ENCODE results near the gene THADA. TPM values are rescaled to one million over a fixed set of nuclear protein-coding genes. Genes with fewer than 3 reads are reported as not detected.

The THADA gene
- total RNA-seq, 1 experiment from 2014 or later: 27.5 TPM

- Mint-ChIP-seq H3K9me3 (peaks cover 16% of the 10 kb centered on the region), H3K4me1 (no peaks in the 10 kb centered on the region), H3K27ac (no peak overlapping the region), H3K27me3 (ENCODE audit: low read depth) (no peaks in the 10 kb centered on the region), H3K4me3 (no peak overlapping the region), H3K36me3 (peaks cover 18% of the 10 kb centered on the region)
- ATAC-seq: no peak
- TF ChIP-seq SMAD4 (CRISPR knock-in tag; IDR thresholded peaks at IDR 0.05) (no peak), NFYB (CRISPR knock-in tag; conservative IDR thresholded peaks at IDR 0.05; ENCODE audit: low read depth) (no peak), TCF7 (CRISPR knock-in tag; IDR thresholded peaks at IDR 0.05; ENCODE audit: low read depth) (no peak), E2F1 (CRISPR knock-in tag; IDR thresholded peaks at IDR 0.05) (no peak), KAT7 (CRISPR knock-in tag; IDR thresholded peaks at IDR 0.05; ENCODE audit: borderline replicate concordance) (no peak), E2F4 (CRISPR knock-in tag; IDR thresholded peaks at IDR 0.05; ENCODE audit: borderline replicate concordance, low read depth) (no peak), ZNF121 (CRISPR knock-in tag; IDR thresholded peaks at IDR 0.05) (no peak), CBFB (CRISPR knock-in tag; IDR thresholded peaks at IDR 0.05; ENCODE audit: low read depth) (no peak), ZNF512 (CRISPR knock-in tag; IDR thresholded peaks at IDR 0.05; ENCODE audit: borderline replicate concordance) (no peak), IRF2 (CRISPR knock-in tag; IDR thresholded peaks at IDR 0.05; ENCODE audit: borderline replicate concordance, low read depth) (no peak), ZNF219 (CRISPR knock-in tag; IDR thresholded peaks at IDR 0.05; ENCODE audit: borderline replicate concordance) (no peak), NFE2L1 (CRISPR knock-in tag; IDR thresholded peaks at IDR 0.05) (no peak), CREB1 (CRISPR knock-in tag; IDR thresholded peaks at IDR 0.05) (no peak), TEAD1 (CRISPR knock-in tag; IDR thresholded peaks at IDR 0.05) (no peak), MLX (CRISPR knock-in tag; IDR thresholded peaks at IDR 0.05) (no peak)
- POLR2A ChIA-PET: interaction anchor here (0.6 kb wide), 1 partner anchor 58 kb away, joined by 12 read pairs; no protein-coding TSS in a partner anchor
- DNase-seq (ENCODE audit: low spot score): no peak
- CTCF ChIA-PET: interaction anchor here (1.0 to 1.4 kb wide), 4 partner anchors 10 to 112 kb away, joined by 3 to 5 read pairs (median 5); partner anchors contain the start of gene PLEKHH2
These were observed 71.5 kb downstream of the THADA start for GRCh38 chr2:43524177-43524965.

GRCh38 chr2:43522177-43522576, 73.7 kb downstream of the THADA start:
- DNase-seq (ENCODE audit: low spot score) (no peak), ATAC-seq (no peak)
- Mint-ChIP-seq H3K4me3 (no peak overlapping the region), H3K9me3 (peaks cover 16% of the 10 kb centered on the region), H3K4me1 (peaks cover 8% of the 10 kb centered on the region), H3K27me3 (ENCODE audit: low read depth) (no peaks in the 10 kb centered on the region), H3K27ac (no peak overlapping the region), H3K36me3 (peaks cover 18% of the 10 kb centered on the region)
- TF ChIP-seq ZMAT4 (CRISPR knock-in tag; IDR thresholded peaks at IDR 0.05): no peak
- no peak for TF ChIP-seq IRF2 (CRISPR knock-in tag; IDR thresholded peaks at IDR 0.05; ENCODE audit: borderline replicate concordance, low read depth)
- no peak for TF ChIP-seq NR1H2 (CRISPR knock-in tag; IDR thresholded peaks at IDR 0.05)
- TF ChIP-seq ZNF138 (CRISPR knock-in tag; conservative IDR thresholded peaks at IDR 0.05): no peak
- TF ChIP-seq NFE2L1 (CRISPR knock-in tag; IDR thresholded peaks at IDR 0.05): no peak
- TF ChIP-seq ZBTB43 (CRISPR knock-in tag; IDR thresholded peaks at IDR 0.05): no peak
- TF ChIP-seq CREB1 (CRISPR knock-in tag; IDR thresholded peaks at IDR 0.05): no peak
- TF ChIP-seq ZNF671 (CRISPR knock-in tag; IDR thresholded peaks at IDR 0.05): no peak
- TF ChIP-seq ERG (CRISPR knock-in tag; IDR thresholded peaks at IDR 0.05): no peak
- CTCF ChIA-PET: no interaction called here
- POLR2A ChIA-PET: no interaction called here
